NCI-H2196 (cell line): ENCODE measurements around the gene MFSD2B.
"Not testable (repeated sequence)": the region's sequence is repeated elsewhere in the genome, so short reads cannot be mapped to it uniquely, and the experiment has no call there.

Experiments used
- DNase-seq: peaks from one replicate; lab custom pipeline; 2025; ENCODE audit not compliant: unreplicated experiment; lab: John Stamatoyannopoulos, UW

The MFSD2B gene

DNA sequence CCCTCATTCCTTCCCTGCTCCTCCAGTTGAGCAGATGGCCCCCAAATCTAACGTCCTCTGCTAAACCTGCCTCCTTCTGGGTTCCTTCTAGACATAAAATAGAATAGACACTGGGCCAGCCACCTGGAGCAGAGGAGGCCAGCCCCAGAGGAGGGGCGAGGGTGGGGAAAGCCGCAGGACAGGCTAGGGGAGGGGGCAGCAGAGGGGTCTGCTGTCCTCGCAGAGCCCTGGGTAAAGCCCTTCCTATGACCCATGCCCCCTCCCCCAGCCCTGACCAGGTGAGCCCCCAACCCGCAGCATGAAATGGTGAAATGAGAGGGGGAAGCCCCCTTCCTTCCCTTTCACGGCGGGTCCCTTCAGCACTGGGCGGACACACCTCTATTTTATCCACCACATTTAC lies 7.8 kb downstream of the MFSD2B start:
- no peak for DNase-seq

DNA sequence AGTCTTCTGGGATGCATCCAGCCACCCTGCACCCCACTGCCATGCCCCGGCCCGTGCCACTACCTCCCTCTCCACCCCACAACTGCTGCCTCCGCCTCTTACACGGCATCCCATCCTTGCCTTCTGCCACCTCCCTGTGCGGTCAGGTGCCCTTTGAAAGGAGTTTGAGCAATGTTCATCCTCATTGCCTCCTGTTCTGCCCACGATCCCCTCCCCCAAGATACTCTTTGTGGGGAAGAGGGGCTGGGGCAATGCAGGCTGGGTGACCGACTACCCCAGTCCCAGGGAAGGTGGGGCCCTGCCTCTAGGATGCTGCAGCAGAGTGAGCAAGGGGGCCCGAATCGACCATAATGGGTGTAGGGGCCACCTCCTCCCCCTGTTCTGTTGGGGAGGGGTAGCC lies 8.4 kb downstream of the MFSD2B start:
- DNase-seq = no peak

- no peak for DNase-seq
Measured at GRCh38 chr2:24019729-24020128, 9.8 kb downstream of the MFSD2B start.

GRCh38 chr2:24020244-24020643 lies 10.4 kb downstream of the MFSD2B start:
- no peak for DNase-seq

DNA sequence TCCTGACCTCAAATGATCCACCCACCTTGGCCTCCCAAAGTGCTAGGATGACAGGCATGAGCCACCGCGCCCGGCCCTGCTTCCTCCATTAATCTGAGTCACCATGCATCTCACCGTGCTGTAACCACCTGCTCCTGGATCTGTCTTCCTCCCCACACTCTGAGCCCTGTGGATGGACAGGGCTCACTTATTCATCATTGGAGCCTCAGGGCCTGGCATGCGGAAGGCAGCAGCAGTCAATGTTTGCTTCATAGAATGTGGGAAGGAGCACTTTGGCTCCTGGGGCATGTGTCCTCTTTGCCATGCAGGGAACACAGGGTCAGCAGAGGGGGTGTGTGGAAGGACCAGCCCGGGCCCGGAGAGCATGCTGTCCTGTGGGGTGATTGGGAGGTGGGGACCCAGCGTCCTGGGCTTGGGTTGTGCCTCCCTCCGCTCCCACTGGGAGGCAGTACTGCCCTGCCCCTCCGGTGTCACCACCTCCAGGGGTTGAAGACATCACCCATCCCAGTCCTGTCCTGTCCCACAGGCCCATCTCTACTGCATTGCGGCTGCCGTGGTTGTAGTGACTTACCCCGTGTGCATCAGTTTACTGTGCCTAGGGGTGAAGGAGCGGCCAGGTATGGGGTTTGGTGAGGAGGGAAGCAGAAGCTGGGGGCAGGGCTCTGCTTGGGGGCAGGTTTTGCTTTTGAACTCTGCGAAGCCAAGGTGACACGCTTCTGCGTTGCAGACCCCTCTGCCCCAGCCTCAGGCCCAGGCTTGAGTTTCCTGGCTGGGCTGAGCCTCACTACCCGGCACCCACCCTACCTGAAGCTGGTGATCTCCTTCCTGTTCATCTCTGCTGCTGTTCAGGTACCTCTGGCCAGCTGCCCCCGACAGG lies 11.5 kb downstream of the MFSD2B start:
- DNase-seq = no peak

GRCh38 chr2:24022324-24022974 lies 12.6 kb downstream of the MFSD2B start:
- DNase-seq = no peak

GRCh38 chr2:24022975-24023575 lies 13.2 kb downstream of the MFSD2B start:
- DNase-seq = no peak

DNA sequence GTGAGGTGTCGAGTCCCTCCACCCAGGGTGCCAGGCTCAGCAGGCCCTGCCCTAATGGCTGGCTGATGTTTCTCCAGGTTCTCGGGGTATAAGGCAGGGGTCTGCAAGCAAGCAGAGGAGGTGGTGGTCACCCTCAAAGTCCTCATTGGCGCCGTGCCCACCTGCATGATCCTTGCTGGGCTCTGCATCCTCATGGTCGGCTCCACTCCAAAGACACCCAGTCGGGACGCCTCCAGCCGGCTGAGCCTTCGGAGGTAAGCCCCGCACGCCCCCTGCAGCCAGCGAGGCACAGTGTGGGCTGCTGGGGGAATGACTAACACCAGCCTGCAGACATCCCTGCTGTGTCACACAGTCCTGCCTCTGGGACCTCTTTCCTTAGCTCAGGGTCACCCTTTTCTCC lies 14.1 kb downstream of the MFSD2B start:
- no peak for DNase-seq

- no peak for DNase-seq
Measured at GRCh38 chr2:24024996-24025663, 15.2 kb downstream of the MFSD2B start.

GRCh38 chr2:24026233-24026632 lies 16.3 kb downstream of the MFSD2B start:
- DNase-seq = no peak

DNA sequence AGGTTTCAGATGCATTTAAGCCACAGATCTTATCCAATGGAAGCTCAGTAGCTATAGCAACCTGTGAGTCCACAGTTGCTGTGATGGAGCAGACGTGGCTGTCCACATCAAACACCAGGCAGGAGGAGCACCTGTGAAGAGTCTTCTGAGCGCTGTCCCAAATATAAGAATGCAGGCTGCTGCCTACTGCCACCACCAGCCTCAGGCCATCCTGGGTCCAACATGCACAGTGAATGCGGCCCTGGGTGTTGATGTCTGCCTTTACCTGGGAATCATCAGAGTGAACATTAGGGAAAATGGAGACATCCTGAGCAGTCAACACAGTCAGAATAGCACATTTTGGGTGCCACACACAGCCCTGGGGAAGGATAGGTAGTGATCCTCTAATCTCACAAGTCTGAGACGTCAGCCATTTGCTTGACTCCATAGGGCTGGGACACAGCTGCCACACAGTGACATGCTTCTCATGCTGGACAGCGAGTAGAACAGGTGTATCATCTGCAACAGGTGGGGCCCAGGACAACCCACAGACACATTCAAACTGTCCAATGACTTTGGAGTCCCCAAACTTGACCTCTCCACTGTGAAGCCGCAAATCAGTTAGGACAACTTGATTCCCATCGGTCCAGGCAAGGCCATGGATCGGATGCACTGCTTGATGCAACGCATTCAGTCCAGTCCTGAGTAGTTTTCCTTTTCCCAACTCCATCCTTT lies 29.1 kb downstream of the MFSD2B start:
- no peak for DNase-seq

- DNase-seq = no peak
Measured at GRCh38 chr2:24040511-24040910, 30.6 kb downstream of the MFSD2B start.

DNA sequence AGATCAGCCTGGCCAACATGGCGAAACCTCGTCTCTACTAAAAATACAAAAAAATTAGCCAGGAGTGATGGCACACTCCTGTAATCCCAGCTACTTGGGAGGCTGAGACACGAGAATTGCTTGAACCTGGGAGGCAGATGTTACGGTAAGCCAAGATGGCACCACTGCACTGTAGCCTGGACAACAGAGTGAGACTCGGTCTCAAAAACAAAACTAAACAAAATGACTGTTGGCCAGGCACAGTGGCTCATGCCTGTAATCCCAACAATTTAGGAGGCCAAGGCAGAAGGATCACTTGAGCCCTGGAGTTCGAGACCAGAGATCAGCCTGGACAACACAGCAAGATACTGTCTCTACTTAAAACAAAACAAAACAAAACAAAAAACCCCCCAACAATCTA lies 33.2 kb downstream of the MFSD2B start:
- not testable (repeated sequence) for DNase-seq

- DNase-seq = no peak
Measured at GRCh38 chr2:24045511-24046508, 35.9 kb downstream of the MFSD2B start.

- DNase-seq = no peak
Measured at GRCh38 chr2:24046599-24046929, 36.7 kb downstream of the MFSD2B start.

DNA sequence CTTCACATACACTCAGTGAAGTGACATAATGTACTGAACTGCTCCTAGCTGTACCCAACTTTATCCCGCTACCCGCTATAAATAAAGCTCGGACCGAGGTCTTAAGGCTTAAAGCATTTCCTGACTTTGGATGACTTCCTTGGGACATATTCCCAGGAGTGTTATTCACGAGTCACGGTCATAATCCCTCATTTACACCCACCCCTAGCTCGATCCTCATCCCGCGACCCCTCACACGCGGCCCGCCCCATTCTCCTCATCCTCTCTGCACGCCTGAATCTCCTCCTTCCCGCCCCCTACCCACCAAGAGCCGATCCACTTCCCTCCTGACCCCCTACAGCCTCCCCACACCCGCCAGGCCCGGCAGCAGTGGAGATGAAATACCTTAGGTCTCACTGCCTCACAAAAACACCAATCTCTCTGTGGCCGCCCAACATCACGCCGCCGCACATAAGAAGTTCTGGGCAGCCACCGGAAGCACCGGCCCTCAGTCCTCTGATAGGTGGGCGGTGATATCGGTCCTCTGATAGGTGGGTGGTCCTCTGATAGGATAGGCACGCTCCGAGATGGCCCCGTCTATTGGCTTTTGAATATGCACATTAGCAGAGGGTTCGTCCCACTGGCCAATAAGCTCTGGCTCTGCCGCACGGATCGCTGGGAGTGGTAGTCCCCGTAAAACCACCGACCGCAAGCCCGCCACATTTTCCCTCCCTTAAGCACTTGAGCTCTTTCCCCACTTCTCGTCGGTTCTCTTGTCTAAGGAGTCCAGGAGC lies 37.2 kb downstream of the MFSD2B start, which contains the start of gene WDCP:
TSS of gene WDCP (minus strand) at position 462 of the 773 bp plus-strand sequence. CDS start 7,897 bp downstream, outside the sequence.
- peak; percentile 96 for DNase-seq

DNA sequence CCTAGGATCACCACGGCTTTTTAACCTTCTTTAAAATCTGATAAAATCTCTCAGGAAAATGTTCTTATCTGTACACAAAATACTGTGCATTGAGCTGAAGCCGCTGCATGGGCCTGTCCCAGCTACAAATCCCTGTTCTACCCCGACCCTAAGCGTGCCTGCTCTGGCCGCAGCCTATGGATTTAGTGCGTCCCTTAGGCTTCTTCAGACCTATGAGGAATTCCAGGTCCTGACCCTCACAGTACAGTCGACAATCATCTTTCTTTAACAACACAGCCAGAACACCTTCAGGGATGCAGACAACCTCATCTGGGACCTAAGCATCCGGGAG lies 37.8 kb downstream of the MFSD2B start:
- no peak for DNase-seq

- DNase-seq = peak; percentile 20
Measured at GRCh38 chr2:24048769-24049484, 39.0 kb downstream of the MFSD2B start.
